ENCODE data around the gene FAM120C.

The FAM120C gene

DNA sequence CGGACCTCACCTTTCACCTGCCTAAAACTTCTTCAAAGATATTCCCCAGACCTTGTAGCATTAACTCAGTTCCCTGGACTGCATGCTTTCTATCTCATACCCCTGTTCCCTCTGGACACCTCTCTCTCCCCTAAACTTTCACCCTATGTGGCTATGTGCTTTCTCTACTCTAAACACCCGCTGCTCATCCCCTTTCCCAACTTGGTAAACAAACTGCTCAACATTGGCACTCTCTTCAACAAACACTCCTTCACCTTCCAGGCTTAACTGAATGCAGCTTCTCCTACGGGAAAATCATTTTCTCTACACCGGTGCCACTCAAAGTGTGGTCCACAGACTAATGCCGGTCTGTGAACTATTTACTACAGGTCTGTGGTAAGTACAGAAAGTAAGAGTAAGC lies 158.7 kb downstream of the FAM120C start:
- DNase-seq, result no peak

All from hematopoietic multipotent progenitor cell treated with erythropoietin and hydrocortisone succinate and interleukin-3 and kit ligand, for 6 days (in vitro differentiated cells).